Spleen (tissue), 11 donors: Measurements from ENCODE around the gene TRIM66. TPM values are rescaled to one million over a fixed set of nuclear protein-coding genes. Genes with fewer than 3 reads are reported as not detected.

Experiments
- DNase-seq: peaks from one replicate; pipeline ENCODE4 v3.0.0-alpha.2; 2020
- H3K27ac ChIP-seq, 8 donors: fragments of 200-600 bp; sonication (generic) in 7 of 8; 1 replicate in 4 of 8; 2 replicates in 4 of 8; pipeline versions ENCODE4 v1.5.0 to v1.8.0; 2016 to 2021; ENCODE audit warnings: inconsistent platforms in 4 of 8, mild to moderate bottlenecking in 4 of 8, moderate library complexity in 1 of 8
- H3K27me3 ChIP-seq, 7 donors: fragments of 200-600 bp; sonication (generic) in 6 of 7; replicated peaks in 1 of 7; 1 replicate in 4 of 7; 2 replicates in 3 of 7; pipeline versions ENCODE4 v1.5.0 to v1.8.0; 2016 to 2021; ENCODE audit warnings: inconsistent platforms in 3 of 7, mild to moderate bottlenecking in 1 of 7
- H3K36me3 ChIP-seq, 6 donors: fragments of 200-600 bp; sonication (generic) in 5 of 6; 1 replicate in 4 of 6; 2 replicates in 2 of 6; pipeline versions ENCODE4 v1.5.0 to v1.8.0; 2016 to 2021; ENCODE audit warnings: inconsistent platforms in 2 of 6
- H3K4me1 ChIP-seq, 6 donors: fragments of 200-600 bp; sonication (generic) in 5 of 6; 1 replicate in 3 of 6; 2 replicates in 3 of 6; pipeline versions ENCODE4 v1.5.0 to v1.8.0; 2016 to 2021; ENCODE audit warnings: inconsistent platforms in 3 of 6
- H3K4me3 ChIP-seq, 8 donors: fragments of 200-600 bp; sonication (generic) in 7 of 8; 1 replicate in 4 of 8; 2 replicates in 4 of 8; pipeline versions ENCODE4 v1.5.0 to v1.8.0; 2016 to 2021; ENCODE audit warnings: inconsistent platforms in 4 of 8, mild to moderate bottlenecking in 4 of 8, moderate library complexity in 2 of 8
- H3K9me3 ChIP-seq, 8 donors: fragments of 200-600 bp; sonication (generic) in 7 of 8; 1 replicate in 4 of 8; 2 replicates in 4 of 8; pipeline versions ENCODE4 v1.5.0 to v1.8.0; 2016 to 2021; ENCODE audit warnings: inconsistent platforms in 4 of 8
- POLR2A ChIP-seq, 3 donors: fragments of 450-650 bp; IDR thresholded peaks; one replicate each; pipeline ENCODE4 v1.5.1; 2017; ENCODE audit warnings: antibody characterized with exemption in 3 of 3, mild to moderate bottlenecking in 1 of 3
- POLR2AphosphoS5 ChIP-seq, 3 donors: sonication (generic); formaldehyde crosslinking; IDR thresholded peaks; one replicate each; pipeline ENCODE4 v1.5.1; 2017; ENCODE audit warnings: antibody characterized with exemption in 3 of 3
- WGBS, 5 donors: extraction: QIAGEN DNeasy Blood & Tissue Kit in 3 of 5; methylation state at CpG; one replicate each; pipeline versions ENCODE4 v1.1.5 to v1.1.7; 2013 to 2018; 5-methylcytosine and 5-hydroxymethylcytosine counted together
- intact Hi-C: fragments of 100-400 bp; cut with DNase I; formaldehyde crosslinking; loops from one replicate; pipeline ENCODE4 v1.15.0; 2023; ENCODE audit warnings: low total_unique reads
- polyA plus RNA-seq, 3 donors: library from polyadenylated mRNA; stranded (reverse); fragments of 200-250 nt; gene quantifications; one replicate each; pipeline ENCODE4 v1.2.1, GENCODE V29; 2013
- total RNA-seq, 7 donors: library from RNA; depleted of rRNA in 3 of 7; stranded (reverse); fragments of >200 nt in 3 of 7; fragmentation: NEBNext Ultra II Directional in 4 of 7; extraction: Animal tissue kit (Norgen Biotek cat#: 25700) in 4 of 7; gene quantifications; one replicate each; pipeline versions ENCODE4 v1.1.0 to v1.2.1, GENCODE V29; 2016 to 2021
- TF ChIP-seq, protein P1 (sequence below), 11 experiments: fragments of 200-600 bp in 7 of 11; fragments of 450-650 bp in 4 of 11; sonication (generic) in 4 of 11; IDR thresholded peaks in 8 of 11; conservative IDR thresholded peaks in 3 of 11; 1 replicate in 7 of 11; 2 replicates in 4 of 11; pipeline versions ENCODE4 v1.4.0 to v1.8.0; 2016 to 2021; ENCODE audit warnings: antibody characterized with exemption in 11 of 11, inconsistent platforms in 4 of 11, mild to moderate bottlenecking in 1 of 11
- donor health status: healthy with polysubstance abuse.
- donor health status: DM: no; HTN: no; CAD: no; lungs with moderate emphysema.
- donor health status: DM: no; HTN: no; CAD: no.
- donor health status: Bipolar disorder and iron deficiency.
- donor health status: healthy.
- donor health status: DM: no; HTN: no; CAD: no.
- donor health status: DM: yes; HTN: yes; CAD: no.

The TRIM66 gene
- total and polyA plus RNA-seq, 10 donors = 0.86 to 22.8 (median 10.3) TPM

DNA sequence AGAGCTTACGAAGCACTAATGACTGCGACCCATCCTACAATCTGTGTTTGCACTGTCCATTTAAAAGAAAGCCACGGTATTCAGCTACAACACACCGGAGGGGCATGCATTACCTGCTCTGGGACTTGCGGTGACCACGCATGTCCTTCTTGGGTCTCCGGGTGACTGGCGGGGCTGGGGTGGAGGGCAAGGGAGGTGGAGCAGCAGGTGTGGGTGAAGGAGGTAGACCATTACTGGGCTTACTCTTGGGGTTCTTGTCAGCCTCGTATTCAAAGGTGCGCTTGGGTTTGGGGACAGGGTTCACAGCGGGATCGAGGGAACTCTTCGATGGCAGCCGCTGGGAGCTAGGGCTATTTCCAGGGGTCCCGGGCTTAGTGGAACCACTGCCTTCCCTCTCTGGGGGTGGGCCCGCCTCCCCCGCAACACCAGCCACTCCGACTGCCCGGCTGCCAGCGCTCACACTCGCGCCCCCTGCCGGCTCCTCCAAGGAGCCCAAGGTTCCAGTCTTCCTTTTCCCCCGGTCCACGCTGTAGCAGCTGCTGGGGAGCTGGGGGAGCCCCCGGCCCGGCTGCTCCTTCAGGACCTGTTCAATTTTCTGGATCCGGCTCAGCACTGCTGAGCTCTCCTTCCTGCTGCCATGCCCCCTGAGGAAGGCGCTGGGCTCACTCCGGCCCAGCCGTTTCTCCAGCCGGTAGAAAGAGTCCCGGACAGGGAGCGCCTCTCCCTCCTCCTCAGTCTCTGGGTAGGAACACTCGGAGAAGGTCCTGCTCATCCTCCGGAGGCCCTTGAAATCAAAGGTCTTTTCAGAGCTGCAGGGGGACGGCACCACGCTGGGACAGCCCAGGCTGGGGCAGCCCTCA lies 47.6 kb upstream of the TRIM66 start:
- peak in 1 of 3 donors; percentile 2 for TF ChIP-seq POLR2AphosphoS5 (IDR thresholded peaks at IDR 0.05)
- TF ChIP-seq, protein P1, sequence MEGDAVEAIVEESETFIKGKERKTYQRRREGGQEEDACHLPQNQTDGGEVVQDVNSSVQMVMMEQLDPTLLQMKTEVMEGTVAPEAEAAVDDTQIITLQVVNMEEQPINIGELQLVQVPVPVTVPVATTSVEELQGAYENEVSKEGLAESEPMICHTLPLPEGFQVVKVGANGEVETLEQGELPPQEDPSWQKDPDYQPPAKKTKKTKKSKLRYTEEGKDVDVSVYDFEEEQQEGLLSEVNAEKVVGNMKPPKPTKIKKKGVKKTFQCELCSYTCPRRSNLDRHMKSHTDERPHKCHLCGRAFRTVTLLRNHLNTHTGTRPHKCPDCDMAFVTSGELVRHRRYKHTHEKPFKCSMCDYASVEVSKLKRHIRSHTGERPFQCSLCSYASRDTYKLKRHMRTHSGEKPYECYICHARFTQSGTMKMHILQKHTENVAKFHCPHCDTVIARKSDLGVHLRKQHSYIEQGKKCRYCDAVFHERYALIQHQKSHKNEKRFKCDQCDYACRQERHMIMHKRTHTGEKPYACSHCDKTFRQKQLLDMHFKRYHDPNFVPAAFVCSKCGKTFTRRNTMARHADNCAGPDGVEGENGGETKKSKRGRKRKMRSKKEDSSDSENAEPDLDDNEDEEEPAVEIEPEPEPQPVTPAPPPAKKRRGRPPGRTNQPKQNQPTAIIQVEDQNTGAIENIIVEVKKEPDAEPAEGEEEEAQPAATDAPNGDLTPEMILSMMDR (IDR thresholded peaks at IDR 0.05 in 8 of 11, conservative IDR thresholded peaks at IDR 0.05 in 3 of 11) = no peak
- Histone ChIP-seq H3K27me3 (no peaks in the 10 kb centered on the region), H3K4me3 (no peak overlapping the region), H3K9me3 (no peaks in the 10 kb centered on the region), H3K27ac (peak overlapping the region in 7 of 8 donors; percentile 15 to 86 (median 75)), H3K4me1 (peaks cover 18 to 67% (median 36%) of the 10 kb centered on the region in 6 donors), H3K36me3 (peaks cover 0 to 28% (median 2%) of the 10 kb centered on the region in 6 donors)
- intact Hi-C loops = no loop called here
- DNase-seq = no peak
- WGBS, 5 donors = 87 to 92% (median 88%) methylated on average over 24 to 38 of the region's 38 CpGs

DNA sequence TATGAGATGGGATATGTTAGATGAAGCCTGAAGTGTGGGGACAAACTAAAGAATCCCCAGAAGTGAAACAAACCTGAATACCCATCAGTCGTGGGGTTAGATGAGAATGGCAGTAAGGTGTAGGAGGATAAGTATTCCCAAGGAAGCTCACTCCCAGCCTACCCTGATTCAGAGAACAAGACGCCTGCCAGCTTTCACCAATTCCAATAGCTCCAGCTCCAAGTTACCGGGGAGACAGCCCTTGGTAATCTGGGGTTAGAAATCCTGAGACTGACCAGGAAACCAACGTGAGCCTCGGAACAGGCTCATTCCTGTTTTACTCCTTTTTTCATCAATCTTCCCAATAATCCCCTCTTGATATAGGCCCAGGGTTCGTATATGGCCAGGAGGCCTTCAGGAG lies 46.6 kb upstream of the TRIM66 start:
- intact Hi-C loops = no loop called here
- peak; percentile 2 for DNase-seq

DNA sequence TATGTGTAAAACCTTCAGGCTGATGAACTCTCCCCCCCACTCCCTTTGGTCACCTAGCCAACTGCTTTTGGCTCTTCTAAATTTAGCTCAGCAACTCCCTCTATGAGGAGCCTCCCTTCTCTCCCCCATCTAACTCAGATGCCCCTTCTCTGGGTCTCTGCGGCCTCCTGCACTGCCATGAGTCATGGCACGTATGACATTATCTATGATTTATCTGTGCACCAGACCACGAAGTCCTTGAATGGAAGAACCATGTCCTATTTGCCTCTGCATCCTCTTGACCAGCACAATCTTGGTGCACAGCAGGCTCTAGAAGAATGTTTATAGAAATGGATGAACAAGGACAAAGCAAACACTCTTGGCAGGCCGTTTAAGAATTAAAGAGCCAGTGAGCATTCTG lies 46.1 kb upstream of the TRIM66 start:
- Histone ChIP-seq H3K4me3 (no peak overlapping the region), H3K27ac (peak overlapping the region in 6 of 8 donors; percentile 21 to 86 (median 80)), H3K9me3 (no peaks in the 10 kb centered on the region), H3K4me1 (peaks cover 14 to 71% (median 30%) of the 10 kb centered on the region in 6 donors), H3K27me3 (no peaks in the 10 kb centered on the region), H3K36me3 (peaks cover 0 to 37% (median 2%) of the 10 kb centered on the region in 6 donors)
- TF ChIP-seq POLR2AphosphoS5 (IDR thresholded peaks at IDR 0.05) (peak in 1 of 3 donors; percentile 12), POLR2A (IDR thresholded peaks at IDR 0.05) (no peak)
- TF ChIP-seq, protein P1 (IDR thresholded peaks at IDR 0.05 in 8 of 11, conservative IDR thresholded peaks at IDR 0.05 in 3 of 11) = no peak
- DNase-seq = no peak
- intact Hi-C loops = no loop called here
- WGBS, 5 donors = 42 to 66% (median 56%) methylated on average over 4 of the region's 4 CpGs

More for the DNA sequence above, 46.6 kb upstream of the TRIM66 start:
- WGBS, 5 donors = 80 to 90% (median 86%) methylated on average over 6 of the region's 6 CpGs
- peaks cover 0 to 37% (median 2%) of the 10 kb centered on the region in 6 donors for H3K36me3 ChIP-seq
- peak overlapping the region in 6 of 8 donors; percentile 21 to 86 (median 80) for H3K27ac ChIP-seq
- H3K27me3 ChIP-seq = no peaks in the 10 kb centered on the region
- TF ChIP-seq POLR2A (IDR thresholded peaks at IDR 0.05) (no peak), POLR2AphosphoS5 (IDR thresholded peaks at IDR 0.05) (no peak)
- TF ChIP-seq, protein P1 (IDR thresholded peaks at IDR 0.05 in 8 of 11, conservative IDR thresholded peaks at IDR 0.05 in 3 of 11) = no peak
- H3K9me3 ChIP-seq = no peaks in the 10 kb centered on the region
- no peak overlapping the region for H3K4me3 ChIP-seq
- peaks cover 18 to 72% (median 35%) of the 10 kb centered on the region in 6 donors for H3K4me1 ChIP-seq

DNA sequence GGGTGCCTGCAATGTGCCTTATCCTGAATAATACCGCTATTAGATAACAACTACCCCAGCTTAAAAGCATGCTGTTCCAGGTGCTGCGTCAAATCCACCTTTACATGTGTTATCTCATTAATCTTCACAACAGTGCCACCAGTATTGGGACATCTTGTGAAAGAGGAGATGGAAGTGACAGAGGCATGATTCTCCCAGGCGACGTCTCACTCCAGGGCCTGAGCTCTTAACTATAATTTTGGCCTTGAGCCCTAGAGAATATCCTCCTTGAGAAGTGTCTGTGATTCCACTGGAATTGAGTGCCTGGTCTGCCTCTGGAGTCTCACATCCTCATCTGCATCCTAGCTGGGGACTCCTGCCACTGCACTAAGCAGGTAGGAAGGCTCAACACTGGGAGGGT lies 43.9 kb upstream of the TRIM66 start:
- Histone ChIP-seq H3K36me3 (peaks cover 0 to 37% (median 2%) of the 10 kb centered on the region in 6 donors), H3K27ac (peak overlapping the region in 5 of 8 donors; percentile 2 to 37 (median 18)), H3K27me3 (no peaks in the 10 kb centered on the region), H3K4me1 (peaks cover 6 to 71% (median 19%) of the 10 kb centered on the region in 6 donors), H3K9me3 (no peaks in the 10 kb centered on the region), H3K4me3 (no peak overlapping the region)
- intact Hi-C loops = no loop called here
- WGBS, 5 donors = 85 to 89% (median 87%) methylated on average over 4 of the region's 4 CpGs
- TF ChIP-seq POLR2AphosphoS5 (IDR thresholded peaks at IDR 0.05) (no peak), POLR2A (IDR thresholded peaks at IDR 0.05) (no peak)
- TF ChIP-seq, protein P1 (IDR thresholded peaks at IDR 0.05 in 8 of 11, conservative IDR thresholded peaks at IDR 0.05 in 3 of 11) = no peak
- no peak for DNase-seq
